NK-92 treated with Interleukin-12 subunit alpha and Interleukin-12 subunit beta, amount 100 ng/mL, for 24 hours (cell line): ENCODE results near the gene PPP1R37.

Experiments
- DNase-seq: peaks from one replicate; lab custom pipeline; 2025; lab: John Stamatoyannopoulos, UW

The PPP1R37 gene

DNA sequence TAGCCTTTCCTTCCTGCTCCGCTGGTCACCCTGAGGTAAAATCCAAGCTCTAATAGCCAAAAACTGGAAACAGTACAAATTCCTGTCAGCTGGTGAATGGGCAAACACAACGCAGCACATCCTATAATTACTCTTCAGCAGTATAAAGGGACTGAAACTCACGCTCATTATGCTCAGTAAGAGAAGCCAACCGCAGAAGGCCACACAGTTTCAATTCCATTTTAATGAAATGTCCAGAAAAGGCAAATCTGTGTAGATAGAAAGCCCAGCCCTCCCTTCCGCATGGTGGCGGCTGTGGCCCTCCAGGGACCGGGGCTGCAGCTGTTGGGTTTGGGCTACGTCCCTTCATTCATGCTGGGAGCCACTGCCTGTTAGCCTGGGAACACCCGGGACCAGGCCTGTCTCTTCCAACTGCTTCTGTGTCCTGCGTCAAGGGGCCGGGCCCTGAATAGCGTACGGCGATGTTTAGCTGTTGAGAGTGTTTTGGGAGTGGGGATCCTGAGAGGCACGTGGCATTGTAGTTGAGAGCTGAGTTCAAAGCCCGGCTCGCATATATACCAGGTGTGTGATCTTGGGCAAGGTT lies 44.3 kb downstream of the PPP1R37 start:
- DNase-seq = no peak

DNA sequence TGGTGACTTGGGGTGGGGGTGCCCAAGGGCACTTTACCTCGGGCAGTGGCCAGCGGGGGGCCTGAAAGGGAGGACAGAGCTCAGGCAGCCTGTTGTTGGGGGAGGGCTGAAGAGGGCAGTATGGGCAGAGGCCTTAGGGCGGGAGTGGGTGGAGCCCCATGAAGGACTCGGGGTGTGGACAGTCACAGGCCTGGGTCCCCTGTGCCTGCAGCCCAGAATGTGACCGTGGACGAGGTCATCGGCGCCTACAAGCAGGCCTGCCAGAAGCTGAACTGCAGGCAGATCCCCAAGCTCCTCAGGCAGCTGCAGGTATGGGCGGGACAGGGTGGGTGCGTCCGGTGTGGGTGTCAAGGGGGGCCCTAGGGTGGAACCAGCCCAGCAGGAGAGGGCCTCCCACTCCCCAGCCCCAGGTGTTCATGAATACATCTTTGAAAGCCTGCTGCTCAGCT lies 45.3 kb downstream of the PPP1R37 start:
- no peak for DNase-seq

GRCh38 chr19:45139286-45140143 lies 46.5 kb downstream of the PPP1R37 start:
- DNase-seq = no peak

DNA sequence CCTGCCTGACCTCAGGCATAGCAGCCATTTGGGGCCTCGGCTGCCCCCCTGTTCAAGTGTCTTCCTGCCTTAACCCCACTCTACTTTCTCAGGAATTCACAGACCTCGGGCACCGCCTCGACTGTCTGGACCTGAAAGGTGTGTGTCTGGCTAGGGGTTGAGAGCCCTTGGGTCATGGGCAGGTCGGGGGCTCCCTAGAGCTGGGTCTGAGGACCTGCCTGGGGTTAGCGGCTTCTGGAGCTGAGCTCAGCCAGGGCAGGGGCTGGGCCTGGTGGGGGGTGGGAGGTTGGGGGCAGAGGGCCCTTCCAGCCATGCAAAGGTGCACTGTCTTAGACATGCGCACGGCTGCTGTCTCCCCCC lies 47.1 kb downstream of the PPP1R37 start:
- DNase-seq = no peak

- DNase-seq = no peak
Observed at GRCh38 chr19:45140533-45140932, 47.6 kb downstream of the PPP1R37 start.

DNA sequence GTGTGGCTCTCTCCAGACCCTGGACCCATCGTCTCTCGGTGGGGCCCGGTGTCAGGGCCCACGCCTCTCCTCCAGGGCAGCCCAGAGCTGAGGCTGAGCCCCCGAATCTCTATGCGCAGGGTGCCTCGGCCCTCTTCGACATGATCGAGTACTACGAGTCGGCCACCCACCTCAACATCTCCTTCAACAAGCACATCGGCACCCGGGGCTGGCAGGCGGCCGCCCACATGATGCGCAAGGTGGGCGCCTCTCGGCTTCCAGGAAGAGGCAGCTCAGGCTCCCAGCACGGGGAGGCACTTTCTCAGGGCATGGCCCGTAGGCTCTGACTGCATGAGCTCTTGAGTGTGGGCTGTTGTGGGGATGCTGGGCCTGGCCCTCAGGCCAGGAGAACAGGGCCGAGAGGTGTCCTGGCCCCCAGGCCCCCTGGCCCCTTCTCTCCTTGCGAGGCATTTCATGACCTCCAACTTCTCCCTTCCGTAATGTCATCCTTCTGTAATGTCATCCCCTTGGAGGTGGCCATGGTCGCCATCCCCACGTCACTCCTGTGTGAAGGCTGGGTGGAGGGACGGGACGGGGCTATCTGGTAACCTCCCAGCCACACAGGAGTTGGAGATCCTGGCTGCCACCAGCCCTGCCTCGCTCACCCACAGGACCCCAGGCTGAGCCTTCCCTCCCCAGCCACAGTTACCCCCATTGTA lies 48.4 kb downstream of the PPP1R37 start:
- DNase-seq = no peak

- DNase-seq = no peak
Observed at GRCh38 chr19:45142016-45142725, 49.2 kb downstream of the PPP1R37 start.

DNA sequence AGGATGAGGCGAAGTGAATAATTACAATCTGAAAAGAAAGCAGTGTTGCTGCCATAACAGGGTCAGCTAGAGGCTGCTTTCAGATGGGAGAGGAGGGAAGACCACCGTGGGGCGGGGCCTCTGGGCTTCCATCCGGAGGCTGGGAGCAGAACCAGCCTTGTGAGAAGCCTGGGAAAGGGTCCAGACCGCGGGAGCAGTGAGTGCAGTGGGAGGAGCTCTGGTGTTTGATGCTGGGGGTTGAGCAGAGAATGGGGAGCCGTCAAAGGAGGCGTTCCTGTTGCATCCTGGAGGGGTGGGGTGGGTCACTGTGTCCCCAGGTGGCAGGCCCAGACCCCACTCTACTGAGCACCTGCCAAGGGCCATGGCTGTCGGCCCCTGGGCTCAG lies 49.7 kb downstream of the PPP1R37 start:
- DNase-seq = no peak

DNA sequence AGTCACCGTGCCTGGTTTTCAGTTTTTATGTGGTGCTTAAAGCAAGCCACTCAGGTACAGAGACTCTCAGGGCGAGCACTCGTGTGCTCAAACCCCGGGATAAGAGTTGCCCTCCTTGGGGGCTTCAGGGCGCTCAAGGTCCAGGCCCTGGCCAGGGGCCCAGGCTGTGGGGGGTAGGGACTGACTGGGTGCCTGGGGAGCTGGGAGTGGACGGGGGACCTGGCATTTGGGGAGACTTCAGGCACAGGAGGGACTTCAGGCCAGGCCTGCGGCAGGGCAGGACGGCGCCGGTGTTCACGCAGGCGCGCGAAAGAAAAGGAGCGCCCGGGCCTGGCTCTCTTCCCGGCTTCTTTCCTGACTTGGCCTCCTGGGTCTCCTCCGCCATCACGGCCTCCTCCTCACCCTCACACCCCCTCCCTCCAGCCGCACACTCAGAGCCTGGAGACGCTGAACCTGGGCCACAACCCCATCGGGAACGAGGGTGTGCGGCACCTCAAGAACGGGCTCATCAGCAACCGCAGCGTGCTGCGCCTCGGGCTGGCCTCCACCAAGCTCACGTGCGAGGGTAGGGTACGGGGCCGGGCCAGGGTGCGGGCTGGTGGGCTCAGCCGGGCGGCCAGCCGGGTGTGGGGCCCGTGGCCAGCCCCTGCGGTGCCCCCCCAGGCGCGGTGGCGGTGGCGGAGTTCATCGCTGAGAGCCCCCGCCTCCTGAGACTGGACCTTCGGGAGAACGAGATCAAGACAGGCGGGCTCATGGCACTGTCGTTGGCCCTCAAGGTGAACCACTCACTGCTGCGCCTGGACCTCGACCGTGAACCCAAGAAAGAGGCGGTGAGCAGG lies 51.7 kb downstream of the PPP1R37 start:
- no peak for DNase-seq

- no peak for DNase-seq
Observed at GRCh38 chr19:45145270-45146189, 52.6 kb downstream of the PPP1R37 start.

- DNase-seq = no peak
Observed at GRCh38 chr19:45146251-45146650, 53.3 kb downstream of the PPP1R37 start.

GRCh38 chr19:45146741-45147205 lies 53.8 kb downstream of the PPP1R37 start:
- DNase-seq = no peak

DNA sequence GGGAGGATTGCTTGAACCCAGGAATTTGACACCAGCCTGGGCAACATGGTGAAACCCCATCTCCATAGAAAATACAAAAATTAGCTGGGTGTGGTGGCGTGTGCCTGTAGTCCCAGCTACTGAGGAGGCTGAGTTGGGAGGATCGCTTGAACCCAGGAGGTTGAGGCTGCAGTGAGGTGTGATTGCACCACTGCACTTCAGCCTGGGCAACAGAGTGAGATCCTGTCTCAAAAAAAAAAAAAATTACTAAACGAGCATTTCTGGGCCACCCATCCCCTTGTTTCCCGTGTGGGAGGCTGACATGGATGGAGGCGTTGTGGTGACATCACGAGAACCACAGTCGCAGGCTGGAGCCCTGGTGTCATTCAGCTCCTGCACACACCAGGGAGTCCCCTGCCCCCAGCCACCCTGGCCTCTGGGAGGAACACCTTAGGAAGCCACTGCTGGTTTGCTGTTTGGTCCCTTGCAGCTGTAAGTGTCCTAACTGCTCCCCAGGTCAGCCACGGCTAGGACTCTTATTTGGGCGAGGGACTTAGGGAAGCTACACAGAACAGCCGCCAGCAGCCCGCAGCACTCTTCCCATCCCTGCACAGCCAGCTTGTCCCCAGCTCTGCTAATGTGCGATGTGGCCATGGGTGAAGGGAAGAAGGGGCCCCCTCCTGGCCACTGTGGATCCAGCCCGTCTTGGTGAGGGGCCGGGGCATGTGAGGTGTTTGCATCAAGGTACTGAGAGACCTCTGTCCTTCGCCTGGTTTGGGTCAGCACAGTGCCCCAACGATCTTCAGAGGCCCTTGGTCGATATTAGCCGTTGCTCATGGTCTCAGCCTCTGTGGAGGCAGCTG lies 55.1 kb downstream of the PPP1R37 start:
- DNase-seq = no peak

- no peak for DNase-seq
Observed at GRCh38 chr19:45149129-45149528, 56.1 kb downstream of the PPP1R37 start.

DNA sequence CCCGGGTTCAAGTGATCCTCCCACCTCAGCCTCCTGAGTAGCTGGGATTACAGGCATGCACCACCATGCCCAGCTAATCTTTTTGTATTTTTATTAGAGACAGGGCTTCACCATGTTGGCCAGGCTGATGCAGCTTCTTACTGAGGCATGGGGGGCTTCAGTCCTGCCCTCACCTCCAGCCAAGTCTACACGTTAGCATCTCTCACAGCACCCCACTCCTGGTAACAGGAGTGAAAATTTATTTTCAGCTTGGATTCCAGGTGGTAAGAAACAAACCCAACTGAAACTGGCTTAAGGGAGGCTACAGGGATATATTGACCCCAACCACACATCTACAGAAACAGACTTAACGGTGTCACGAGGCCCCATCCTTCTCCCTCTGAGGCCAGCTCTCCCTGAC lies 57.2 kb downstream of the PPP1R37 start:
- no peak for DNase-seq

- DNase-seq = no peak
Observed at GRCh38 chr19:45150751-45151281, 57.8 kb downstream of the PPP1R37 start.

GRCh38 chr19:45151320-45151719 lies 58.3 kb downstream of the PPP1R37 start:
- no peak for DNase-seq

DNA sequence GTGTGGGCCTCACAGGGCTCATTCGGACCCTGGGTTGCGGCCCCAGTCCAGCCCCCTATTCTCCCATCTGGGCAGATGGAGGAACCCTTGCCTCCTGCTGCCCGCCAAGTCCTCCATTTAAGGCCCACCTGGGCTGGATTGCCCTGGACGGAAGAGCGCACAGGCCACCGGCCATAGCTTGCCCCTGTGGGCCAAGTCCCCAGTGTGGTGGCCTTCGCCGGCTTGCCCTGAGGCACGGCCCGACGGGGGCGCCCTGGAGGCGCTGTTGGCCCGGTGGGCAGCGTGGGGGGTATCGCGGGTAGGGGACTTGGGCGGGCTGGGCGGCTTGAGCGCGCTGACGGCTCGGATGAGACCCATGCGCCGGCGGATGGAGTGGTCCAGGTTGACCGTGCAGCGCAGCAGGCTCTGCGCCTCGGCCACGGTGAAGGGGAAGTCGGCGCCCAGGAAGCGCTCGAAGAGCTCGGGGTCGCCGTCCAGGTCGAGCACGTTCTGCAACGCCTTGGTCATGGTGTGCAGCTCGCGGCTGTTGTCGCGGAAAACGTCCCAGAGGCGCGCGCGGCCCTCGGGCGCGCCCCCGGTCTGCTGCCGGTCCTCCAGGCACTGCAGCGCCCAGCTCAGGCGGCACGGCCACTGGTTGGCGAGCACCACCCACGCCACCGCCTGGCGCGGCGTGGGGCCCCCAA lies 59.0 kb downstream of the PPP1R37 start:
- no peak for DNase-seq
